H9 (cell line): ENCODE measurements around the gene MCAM. TPM values are rescaled to one million over a fixed set of nuclear protein-coding genes. Genes with fewer than 3 reads are reported as not detected.
A peak's percentile ranks its signal among the peaks of the same experiment; 100 is the strongest.

Source experiments
- DNase-seq: peaks from one replicate; pipeline ENCODE4 v3.0.0-alpha.2; 2017
- H2AFZ ChIP-seq: one replicate; pipeline ENCODE4 v1.6.1; 2013; ENCODE audit warnings: mild to moderate bottlenecking, low read length, control low read depth, moderate library complexity
- H2AK5ac ChIP-seq: 2 replicates; pipeline ENCODE4 v1.6.1; 2013; ENCODE audit warnings: low read length, control low read depth, mixed read lengths; ENCODE audit not compliant: insufficient read length
- H2BK120ac ChIP-seq: one replicate; pipeline ENCODE4 v1.6.1; 2013; ENCODE audit warnings: low read depth, mild to moderate bottlenecking, low read length, control low read depth, inconsistent platforms; ENCODE audit not compliant: poor library complexity, severe bottlenecking
- H2BK12ac ChIP-seq: 2 replicates; pipeline ENCODE4 v1.6.1; 2013; ENCODE audit warnings: low read length, control low read depth, mixed read lengths, low read depth; ENCODE audit not compliant: insufficient read length
- H2BK15ac ChIP-seq: 2 replicates; pipeline ENCODE4 v1.6.1; 2013; ENCODE audit warnings: low read depth, low read length, control low read depth
- H2BK20ac ChIP-seq: one replicate; pipeline ENCODE4 v1.6.1; 2013; ENCODE audit warnings: low read depth, mild to moderate bottlenecking, low read length, control low read depth, inconsistent platforms; ENCODE audit not compliant: poor library complexity, severe bottlenecking
- H2BK5ac ChIP-seq: 2 replicates; pipeline ENCODE4 v1.6.1; 2013; ENCODE audit warnings: low read length, control low read depth, mixed read lengths; ENCODE audit not compliant: insufficient read length
- H3K14ac ChIP-seq: 2 replicates; pipeline ENCODE4 v1.6.1; 2013; ENCODE audit warnings: low read length, control low read depth; ENCODE audit not compliant: insufficient read depth
- H3K18ac ChIP-seq: 2 replicates; pipeline ENCODE4 v1.6.1; 2013; ENCODE audit warnings: low read depth, mild to moderate bottlenecking, mixed read lengths, low read length, control low read depth; ENCODE audit not compliant: insufficient read length
- H3K23ac ChIP-seq: 2 replicates; pipeline ENCODE4 v1.6.1; 2013; ENCODE audit warnings: low read length, control low read depth, mixed read lengths, low read depth; ENCODE audit not compliant: insufficient read length
- H3K23me2 ChIP-seq: 2 replicates; pipeline ENCODE4 v1.6.1; 2013; ENCODE audit warnings: low read depth, mild to moderate bottlenecking, mixed read lengths, low read length, control low read depth; ENCODE audit not compliant: insufficient read length, poor library complexity, severe bottlenecking
- H3K27ac ChIP-seq: 2 replicates; pipeline ENCODE4 v1.5.1; 2013; ENCODE audit warnings: low read length, control low read depth, mixed read lengths, low read depth; ENCODE audit not compliant: insufficient read length
- H3K27me3 ChIP-seq: 2 replicates; pipeline ENCODE4 v1.6.1; 2013; ENCODE audit warnings: low read length, control low read depth, inconsistent platforms; ENCODE audit not compliant: insufficient read depth
- H3K4ac ChIP-seq: 2 replicates; pipeline ENCODE4 v1.6.1; 2013; ENCODE audit warnings: low read depth, mild to moderate bottlenecking, control low read depth, inconsistent platforms, low read length, moderate library complexity
- H3K4me1 ChIP-seq: 2 replicates; pipeline ENCODE4 v1.6.1; 2013; ENCODE audit warnings: low read length, control low read depth, inconsistent platforms; ENCODE audit not compliant: insufficient read depth
- H3K4me2 ChIP-seq: 2 replicates; pipeline ENCODE4 v1.6.1; 2013; ENCODE audit warnings: low read length, control low read depth, mixed read lengths; ENCODE audit not compliant: insufficient read length, insufficient read depth
- H3K56ac ChIP-seq: 2 replicates; pipeline ENCODE4 v1.6.1; 2013; ENCODE audit warnings: low read depth, mild to moderate bottlenecking, mixed read lengths, low read length, control low read depth; ENCODE audit not compliant: insufficient read length
- H3K79me1 ChIP-seq: 2 replicates; pipeline ENCODE4 v1.6.1; 2013; ENCODE audit warnings: low read depth, mild to moderate bottlenecking, moderate library complexity, low read length, control low read depth, inconsistent platforms; ENCODE audit not compliant: insufficient read depth, poor library complexity, severe bottlenecking
- H3K79me2 ChIP-seq: 2 replicates; pipeline ENCODE4 v1.6.1; 2013; ENCODE audit warnings: low read length, control low read depth, inconsistent platforms; ENCODE audit not compliant: insufficient read depth
- H3K9ac ChIP-seq: 2 replicates; pipeline ENCODE4 v1.6.1; 2013; ENCODE audit warnings: low read length, control low read depth, mixed read lengths; ENCODE audit not compliant: insufficient read length; ENCODE audit errors: extremely low read depth
- H3K9me3 ChIP-seq: one replicate; pipeline ENCODE4 v1.6.1; 2013; ENCODE audit warnings: low read depth, low read length, inconsistent platforms; ENCODE audit not compliant: control insufficient read depth
- H3T11ph ChIP-seq: one replicate; pipeline ENCODE4 v1.6.1; 2013; ENCODE audit warnings: mild to moderate bottlenecking, low read length, control low read depth, inconsistent platforms
- H4K20me1 ChIP-seq: one replicate; pipeline ENCODE4 v1.6.1; 2013; ENCODE audit not compliant: control insufficient read depth, insufficient read length, insufficient read depth
- H4K5ac ChIP-seq: 2 replicates; pipeline ENCODE4 v1.6.1; 2013; ENCODE audit warnings: low read depth, mild to moderate bottlenecking, mixed read lengths, low read length, control low read depth; ENCODE audit not compliant: insufficient read length
- H4K8ac ChIP-seq: replicated peaks from 2 replicates; pipeline ENCODE4 v1.6.1; 2013; ENCODE audit warnings: low read length, control low read depth, mixed read lengths, low read depth; ENCODE audit not compliant: insufficient read length
- H4K91ac ChIP-seq: 2 replicates; pipeline ENCODE4 v1.6.1; 2013; ENCODE audit warnings: low read depth, mild to moderate bottlenecking, moderate library complexity, mixed read lengths, low read length, control low read depth; ENCODE audit not compliant: insufficient read length
- H3K27ac Mint-ChIP-seq, 3 experiments: 2 replicates in 2 of 3; 3 replicates in 1 of 3; pipeline ENCODE4 v1.8.0; 2020 to 2021; ENCODE audit warnings: mixed read lengths in 3 of 3, mild to moderate bottlenecking in 1 of 3, moderate library complexity in 1 of 3
- H3K27me3 Mint-ChIP-seq: 2 replicates; pipeline ENCODE4 v1.8.0; 2021; ENCODE audit warnings: low read depth, mild to moderate bottlenecking, moderate library complexity, mixed read lengths
- H3K36me3 Mint-ChIP-seq, 3 experiments: 2 replicates in 2 of 3; 3 replicates in 1 of 3; pipeline ENCODE4 v1.8.0; 2020 to 2021; ENCODE audit warnings: low read depth in 3 of 3, mixed read lengths in 3 of 3; ENCODE audit not compliant: insufficient read depth in 1 of 3
- H3K4me1 Mint-ChIP-seq, 2 experiments: 2 replicates each; pipeline ENCODE4 v1.8.0; 2020; ENCODE audit warnings: mixed read lengths in 2 of 2
- H3K4me3 Mint-ChIP-seq, 2 experiments: 2 replicates in 1 of 2; 3 replicates in 1 of 2; pipeline ENCODE4 v1.8.0; 2020 to 2021; ENCODE audit warnings: mild to moderate bottlenecking in 2 of 2, mixed read lengths in 2 of 2, moderate library complexity in 1 of 2
- H3K9me3 Mint-ChIP-seq, 2 experiments: 2 replicates in 1 of 2; 3 replicates in 1 of 2; pipeline ENCODE4 v1.8.0; 2020; ENCODE audit warnings: mild to moderate bottlenecking in 2 of 2, mixed read lengths in 2 of 2, moderate library complexity in 1 of 2
- CTCF ChIP-seq: fragments of 200-600 bp; sonication (generic); conservative IDR thresholded peaks from 3 replicates; pipeline ENCODE4 v1.8.0; 2021; ENCODE audit warnings: antibody characterized with exemption, mild to moderate bottlenecking
- WGBS: extraction: QIAGEN DNeasy Blood & Tissue Kit; methylation state at CpG from one replicate; pipeline ENCODE4 v1.1.7; 2013; ENCODE audit warnings: missing lambda C conversion rate, low lambda C conversion rate, mixed read lengths; ENCODE audit not compliant: insufficient read length; ENCODE audit errors: extremely low coverage; 5-methylcytosine and 5-hydroxymethylcytosine counted together
- total RNA-seq: library from RNA; stranded (reverse); gene quantifications from 2 replicates; pipeline ENCODE4 v1.2.1, GENCODE V29; 2021

Gene MCAM
- total RNA-seq, 1 experiment from 2014 or later = 21.5 TPM

DNA sequence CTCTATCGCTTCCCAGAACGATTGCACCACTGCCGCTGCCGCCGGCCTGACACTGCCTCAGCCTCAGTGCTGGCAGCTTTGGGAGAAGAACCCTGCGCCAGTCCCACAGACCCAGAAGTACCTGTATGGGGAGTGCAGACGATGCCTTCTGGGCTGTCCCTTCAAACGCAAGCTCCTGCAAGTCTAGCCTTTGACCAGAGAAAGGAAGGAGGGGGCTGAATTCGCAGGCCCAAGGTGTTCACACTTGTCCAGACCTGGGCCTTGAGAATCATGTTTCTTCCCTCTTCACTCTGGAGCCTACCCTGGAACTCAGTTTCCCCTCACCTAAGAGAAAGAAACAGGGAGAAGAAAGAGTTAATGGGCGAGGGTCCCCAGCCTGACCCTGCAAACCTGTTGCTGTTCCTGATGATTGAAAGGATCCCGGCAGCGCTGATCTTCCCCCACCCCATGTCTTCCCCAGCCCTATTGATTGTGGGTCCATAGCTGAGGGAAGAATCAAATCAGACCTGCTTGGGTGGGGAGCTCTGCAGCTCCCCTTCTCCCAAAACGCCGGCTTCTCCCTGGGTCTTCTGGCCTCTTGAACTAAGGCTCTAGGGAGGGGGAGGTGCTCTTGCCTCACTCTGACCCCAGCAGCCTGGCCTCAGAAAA, 786 bp upstream of the MCAM start:
- Mint-ChIP-seq H3K9me3 (no peaks in the 10 kb centered on the region), H3K4me3 (peak overlapping the region; percentile 37 to 74; a peak in 4 of 5 replicates), H3K27ac (no peak overlapping the region), H3K36me3 (peaks cover 0 to 8% (median 5%) of the 10 kb centered on the region in 3 experiments; a peak in 2 of 7 replicates), H3K4me1 (peaks cover 44 to 49% of the 10 kb centered on the region in 2 experiments), H3K27me3 (peaks cover 38% of the 10 kb centered on the region)
- peaks cover 34% of the 10 kb centered on the region for H3K23me2 ChIP-seq
- H2BK5ac ChIP-seq = no peak overlapping the region
- no peak overlapping the region for H3K9ac ChIP-seq
- no peak for DNase-seq
- H2AK5ac ChIP-seq = no peak overlapping the region
- no peak overlapping the region for H4K91ac ChIP-seq
- H3K79me1 ChIP-seq = no peaks in the 10 kb centered on the region
- H3K56ac ChIP-seq = no peak overlapping the region
- H3K9me3 ChIP-seq = no peaks in the 10 kb centered on the region
- no peak overlapping the region for H2AFZ ChIP-seq
- H3K4ac ChIP-seq = no peak overlapping the region
- no peak overlapping the region for H3K23ac ChIP-seq
- TF ChIP-seq CTCF = no peak
- H3K79me2 ChIP-seq = no peaks in the 10 kb centered on the region
- H4K20me1 ChIP-seq = no peaks in the 10 kb centered on the region
- H3T11ph ChIP-seq = no peak overlapping the region
- no peak overlapping the region for H2BK120ac ChIP-seq
- peaks cover 15% of the 10 kb centered on the region; the same call in 1 of the 2 replicates for H3K4me1 ChIP-seq
- H3K4me2 ChIP-seq = peak overlapping the region; percentile 77
- H4K5ac ChIP-seq = no peak overlapping the region
- WGBS = no CpG with 5 or more reads among the region's 14 CpGs
- no peak overlapping the region for H2BK20ac ChIP-seq
- no peak overlapping the region for H4K8ac ChIP-seq
- H3K14ac ChIP-seq = no peak overlapping the region; the same call in 1 of the 2 replicates
- no peak overlapping the region for H2BK12ac ChIP-seq
- no peak overlapping the region for H3K27ac ChIP-seq
- H3K18ac ChIP-seq = no peak overlapping the region
- peaks cover 9% of the 10 kb centered on the region; the same call in 1 of the 2 replicates for H3K27me3 ChIP-seq
- H2BK15ac ChIP-seq = no peak overlapping the region
